Measurements from ENCODE around the gene SMC5.
"Not testable (repeated sequence)": the region's sequence is repeated elsewhere in the genome, so short reads cannot be mapped to it uniquely, and the experiment has no call there.

The SMC5 gene

DNA sequence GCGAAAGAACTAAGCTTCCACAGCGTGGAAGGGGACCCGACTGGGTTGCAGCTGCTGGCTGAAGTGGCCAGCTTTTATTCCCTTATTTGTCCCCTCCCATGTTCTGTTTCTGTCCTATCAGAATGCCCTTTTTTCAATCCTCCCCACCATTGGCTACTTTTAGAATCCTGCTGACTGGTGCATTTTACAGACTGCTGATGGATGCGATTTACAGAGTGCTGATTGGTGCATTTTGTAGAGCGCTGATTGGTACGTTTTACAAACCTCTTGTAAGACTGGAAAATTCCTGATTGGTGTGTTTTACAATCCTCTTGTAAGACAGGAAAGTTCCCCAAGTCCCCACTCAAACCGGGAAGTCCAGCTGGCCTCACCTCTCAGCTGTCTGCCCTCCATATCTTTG lies 105.0 kb downstream of the SMC5 start:
- no peak for DNase-seq (ENCODE audit: low read depth in 2 of 2)

DNA sequence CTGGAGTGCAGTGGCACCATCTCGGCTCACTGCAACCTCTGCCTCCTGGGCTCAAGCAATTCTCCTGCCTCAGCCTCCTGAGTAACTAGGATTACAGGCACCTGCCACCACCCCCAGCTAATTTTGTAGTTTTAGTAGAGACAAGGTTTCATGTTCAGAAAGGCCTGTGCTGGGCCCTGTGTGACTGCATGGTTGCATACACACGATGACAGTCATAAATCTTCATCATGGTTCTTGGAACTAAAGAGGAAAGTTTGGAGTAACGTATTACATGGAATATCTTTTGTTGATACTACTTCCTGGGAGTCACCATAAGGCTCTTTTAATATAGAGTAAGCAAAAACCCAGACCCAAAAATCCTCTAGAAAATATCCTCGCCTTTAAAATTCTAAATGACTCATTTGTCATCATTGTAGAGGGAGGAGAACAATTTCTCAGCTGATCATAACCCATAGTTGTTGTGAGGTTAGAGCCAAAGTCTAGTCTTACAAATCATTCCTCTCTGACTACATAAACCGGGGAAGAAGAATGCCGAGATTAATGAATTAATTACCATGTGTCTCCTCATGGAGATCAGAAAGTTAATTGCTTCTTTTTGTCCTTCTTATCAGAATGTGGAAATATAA lies 108.6 kb downstream of the SMC5 start:
- no peak for DNase-seq (ENCODE audit: low read depth in 2 of 2)

DNA sequence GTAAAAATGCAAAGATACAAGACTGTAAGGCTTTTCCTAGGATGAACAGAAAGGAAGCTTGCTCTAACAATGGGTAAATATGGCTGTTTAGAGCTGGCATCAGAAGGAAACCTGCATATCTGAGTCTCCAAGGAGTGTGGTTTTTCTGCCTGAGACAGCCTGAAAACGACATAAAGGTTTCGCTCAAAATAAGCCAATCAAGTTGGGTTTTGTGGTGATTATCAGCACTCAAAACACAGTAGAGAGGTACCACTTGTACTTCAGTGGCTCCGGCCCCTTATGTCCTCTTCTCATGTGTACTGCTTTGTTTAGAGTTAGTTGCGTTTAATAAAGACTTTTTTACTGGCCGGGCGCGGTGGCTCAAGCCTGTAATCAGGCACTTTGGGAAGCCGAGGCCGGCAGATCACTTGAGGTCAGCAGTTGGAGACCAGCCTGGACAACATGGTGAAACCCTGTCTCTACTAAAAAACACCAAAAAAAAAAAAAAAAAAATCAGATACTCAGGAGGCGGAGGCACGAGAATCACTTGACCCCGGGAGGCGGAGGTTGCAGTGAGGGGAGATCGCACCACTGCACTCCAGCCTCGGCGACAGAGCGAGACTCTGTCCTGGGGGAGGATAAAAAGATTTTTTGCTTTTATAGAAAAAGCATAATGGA lies 116.3 kb downstream of the SMC5 start:
- no peak for DNase-seq (ENCODE audit: low read depth in 2 of 2)

DNA sequence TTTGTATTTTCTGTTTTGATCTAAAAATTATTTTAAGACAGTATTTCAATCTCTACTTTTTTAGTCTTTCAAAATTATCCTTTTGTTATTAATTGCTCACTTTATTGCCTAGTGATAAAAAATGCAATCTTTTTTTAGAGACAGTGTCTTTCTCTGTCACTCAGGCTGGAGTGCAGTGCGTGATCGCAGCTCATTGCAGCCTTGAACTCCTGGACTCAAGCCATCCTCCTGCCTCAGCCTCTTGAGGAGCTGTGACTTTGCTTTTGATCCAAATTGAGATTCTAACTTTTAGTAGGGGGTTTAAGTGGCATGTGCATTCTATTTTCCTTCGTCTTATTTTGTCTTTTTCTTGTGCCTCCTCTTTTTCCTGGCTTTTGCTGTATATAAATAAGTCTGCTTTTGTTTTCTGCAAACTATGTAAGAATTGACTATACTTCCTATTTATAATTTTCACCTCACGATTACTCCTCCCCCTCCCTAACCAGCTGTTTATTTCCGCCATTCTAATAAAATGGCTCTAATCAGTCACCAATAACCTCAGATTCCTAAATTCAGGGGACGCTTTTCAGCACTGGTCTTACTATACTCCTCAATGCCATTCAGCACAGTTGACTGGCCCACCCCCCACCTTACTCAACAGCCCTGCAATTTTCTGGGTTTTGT lies 123.4 kb downstream of the SMC5 start:
- DNase-seq (ENCODE audit: low read depth in 2 of 2), result no peak

DNA sequence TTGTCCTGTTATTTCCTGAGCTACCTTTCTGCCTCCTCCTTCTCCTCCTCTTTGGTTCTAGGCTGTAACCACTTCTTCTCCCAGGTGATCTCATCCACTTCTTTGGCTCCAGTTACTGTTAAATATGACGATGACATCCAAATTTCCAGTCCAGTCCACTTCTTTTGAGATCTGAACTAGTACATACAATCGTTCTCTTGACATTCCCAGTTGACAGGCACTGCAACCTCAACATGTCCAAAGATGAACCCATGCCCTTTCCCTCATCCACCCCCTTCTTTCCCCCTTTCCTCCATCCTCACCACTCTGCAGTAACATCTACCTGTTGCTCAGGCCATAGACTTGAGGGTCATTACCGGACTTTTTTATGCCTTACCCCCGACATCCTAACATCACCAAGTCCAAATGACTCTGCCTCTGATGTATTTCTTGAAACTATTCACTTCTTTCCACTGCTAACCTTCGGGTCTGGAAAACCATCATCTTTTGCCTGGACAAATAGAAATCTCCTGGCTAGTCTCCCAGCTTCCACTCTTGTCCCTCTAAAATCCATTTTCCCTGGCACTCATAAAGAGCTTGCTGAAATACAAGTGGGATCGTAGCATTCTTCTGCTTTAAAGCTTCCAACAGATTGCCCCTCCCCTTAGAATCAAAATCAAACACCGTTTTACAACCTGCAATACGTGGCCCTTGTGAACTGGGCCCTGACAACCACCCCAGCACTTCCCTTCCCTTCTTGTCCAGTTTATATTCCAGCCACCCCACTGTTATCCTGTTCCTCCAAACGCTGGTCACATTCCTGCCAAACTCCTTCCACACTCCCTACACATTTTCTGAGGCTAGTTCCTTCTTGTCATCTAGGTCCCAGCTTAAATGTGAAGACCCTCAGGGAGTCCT lies 124.2 kb downstream of the SMC5 start:
- DNase-seq (ENCODE audit: low read depth in 2 of 2), result no peak

DNA sequence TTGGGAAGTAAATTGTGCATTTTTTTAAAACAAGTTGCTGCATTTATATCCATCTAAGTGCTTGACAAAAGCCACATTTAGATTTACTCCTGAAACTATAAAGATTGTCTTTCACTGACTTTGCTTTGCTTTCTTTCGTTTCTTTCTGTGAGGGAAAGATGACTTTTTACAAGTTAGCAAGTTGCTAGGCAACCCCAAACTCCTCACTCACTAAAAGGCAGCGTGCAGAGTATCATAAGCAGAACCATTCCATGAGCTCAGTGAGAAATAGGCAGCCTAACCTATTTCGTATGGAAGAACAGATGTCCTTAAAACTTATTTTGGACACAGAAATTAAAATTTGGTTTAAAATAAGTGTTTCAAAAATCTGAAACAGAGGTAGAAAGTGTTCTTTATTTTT lies 126.6 kb downstream of the SMC5 start:
- no peak for DNase-seq (ENCODE audit: low read depth in 2 of 2)

DNA sequence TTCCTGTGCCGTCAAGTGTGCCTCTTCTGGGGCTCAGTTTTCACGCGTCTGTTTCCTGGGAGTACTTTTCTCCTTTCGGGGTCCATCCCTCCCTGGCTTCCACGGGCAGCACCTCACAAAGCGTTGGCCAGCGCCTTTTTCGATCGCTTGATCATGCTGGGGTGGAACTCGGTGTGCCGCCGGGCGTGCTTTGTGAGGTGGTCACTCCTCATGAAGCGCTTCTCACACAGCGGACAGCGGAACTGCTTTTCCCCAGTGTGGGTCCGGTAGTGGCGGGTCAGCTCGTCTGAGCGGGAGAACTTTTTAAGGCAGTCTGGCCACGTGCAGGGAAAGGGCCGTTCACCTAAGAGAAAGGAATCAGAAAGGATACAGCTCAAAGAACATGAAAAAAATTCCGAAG lies 128.9 kb downstream of the SMC5 start:
- DNase-seq (ENCODE audit: low read depth in 2 of 2), result no peak

DNA sequence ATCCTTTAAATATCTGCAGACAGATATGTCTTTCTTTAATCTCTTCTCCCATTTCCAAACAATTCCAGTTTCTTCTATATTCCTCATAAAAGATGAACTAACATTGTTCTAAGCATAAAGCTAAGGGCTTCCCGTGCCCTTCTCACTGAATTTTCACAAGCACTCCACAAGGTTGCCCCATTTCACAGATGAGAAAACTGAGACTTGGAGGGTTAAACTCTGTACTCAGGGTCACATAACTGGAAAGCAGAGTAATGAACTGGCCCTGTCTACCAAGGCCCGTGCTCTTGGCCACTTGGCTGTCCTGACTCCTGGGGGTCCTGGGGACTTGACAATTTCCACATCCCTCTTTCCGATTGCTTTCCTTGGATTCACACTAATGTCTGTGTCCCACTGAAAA lies 130.4 kb downstream of the SMC5 start:
- no peak for DNase-seq (ENCODE audit: low read depth in 2 of 2)

DNA sequence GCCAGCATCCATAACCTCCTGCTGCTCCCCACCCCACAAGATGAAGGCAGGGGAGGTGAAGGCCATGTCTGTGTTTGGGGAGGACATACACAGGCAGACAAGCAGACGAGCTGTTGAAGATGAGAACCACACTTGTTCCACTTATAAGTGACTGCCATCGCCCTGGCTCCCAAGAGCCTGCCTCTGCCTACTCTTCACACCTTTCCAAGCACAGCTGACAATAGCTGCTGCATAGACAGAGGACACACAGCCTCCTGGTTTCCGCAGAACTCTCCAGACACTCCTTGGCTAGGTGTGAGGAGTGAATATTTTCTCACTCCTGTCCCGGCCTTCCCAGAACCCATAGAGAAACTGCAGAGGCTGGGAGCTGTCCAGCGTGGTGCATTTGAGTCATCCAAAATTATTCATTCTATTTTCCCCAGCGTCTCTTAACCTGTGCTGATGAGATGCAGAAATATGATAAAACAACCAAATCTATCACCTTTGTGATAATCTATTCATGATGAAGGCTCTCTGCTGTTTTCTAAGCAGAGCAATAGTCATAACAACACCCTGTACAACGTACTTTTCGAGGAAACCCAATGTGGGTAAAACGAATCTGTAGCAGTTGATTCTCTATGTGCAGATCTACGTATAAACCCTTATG lies 131.0 kb downstream of the SMC5 start:
- no peak for DNase-seq (ENCODE audit: low read depth in 2 of 2)

DNA sequence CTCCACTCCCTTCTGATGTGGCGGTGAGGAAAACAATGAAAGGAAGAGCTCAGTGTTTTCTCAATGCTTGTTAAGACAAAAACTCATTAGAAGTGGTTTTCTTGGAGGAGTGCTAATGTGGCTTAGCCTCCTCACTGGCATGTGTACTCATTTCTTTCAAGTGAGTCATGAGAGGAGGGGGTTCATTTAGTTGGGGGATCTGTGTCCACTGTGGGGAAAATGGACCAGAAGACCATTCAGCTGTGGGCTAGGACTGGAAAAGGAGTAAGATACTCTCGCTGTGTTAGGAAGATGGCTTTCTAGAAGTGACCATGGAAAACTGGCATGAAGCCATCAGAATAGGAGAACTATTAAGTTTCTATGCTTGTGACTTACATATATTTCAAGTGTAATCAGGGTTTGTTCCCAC lies 132.2 kb downstream of the SMC5 start:
- DNase-seq (ENCODE audit: low read depth in 2 of 2), result no peak

DNA sequence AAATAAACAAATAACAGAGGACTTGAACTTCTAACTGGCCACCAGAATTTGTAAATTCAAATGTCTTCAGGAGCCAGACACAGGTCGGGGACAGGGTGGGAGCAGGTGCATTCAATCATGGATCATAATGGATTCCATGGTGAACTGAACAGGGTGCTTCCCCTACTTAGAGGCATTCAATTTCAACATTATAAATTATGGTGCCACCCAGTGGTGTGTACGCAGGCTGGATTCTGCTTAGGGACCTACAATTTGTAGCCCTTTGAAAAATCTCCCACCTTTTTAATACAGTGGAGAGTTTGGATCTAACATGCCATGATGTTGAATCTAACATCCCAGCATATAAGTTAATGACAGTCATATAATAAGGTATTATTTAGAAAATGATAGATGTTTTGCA lies 133.4 kb downstream of the SMC5 start:
- DNase-seq (ENCODE audit: low read depth in 2 of 2), result no peak

DNA sequence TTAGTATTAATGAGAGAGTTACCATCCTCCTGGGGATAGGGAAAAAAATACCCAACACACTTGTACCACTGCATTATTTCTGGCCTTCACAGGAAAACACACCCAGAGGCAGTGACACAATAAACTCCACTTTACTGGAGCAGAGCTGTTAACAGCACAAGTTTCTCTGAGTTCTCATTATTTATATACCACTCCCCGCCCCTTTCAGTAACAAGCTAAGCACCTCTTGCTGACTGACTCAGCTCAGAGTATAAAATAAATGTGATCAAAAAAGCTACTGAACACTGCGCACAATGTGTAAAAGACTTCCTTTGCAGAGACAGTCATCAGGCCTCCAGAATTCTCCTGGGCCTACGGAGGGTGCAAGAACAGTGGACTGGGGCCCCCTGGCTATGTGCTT lies 134.1 kb downstream of the SMC5 start:
- no peak for DNase-seq (ENCODE audit: low read depth in 2 of 2)

DNA sequence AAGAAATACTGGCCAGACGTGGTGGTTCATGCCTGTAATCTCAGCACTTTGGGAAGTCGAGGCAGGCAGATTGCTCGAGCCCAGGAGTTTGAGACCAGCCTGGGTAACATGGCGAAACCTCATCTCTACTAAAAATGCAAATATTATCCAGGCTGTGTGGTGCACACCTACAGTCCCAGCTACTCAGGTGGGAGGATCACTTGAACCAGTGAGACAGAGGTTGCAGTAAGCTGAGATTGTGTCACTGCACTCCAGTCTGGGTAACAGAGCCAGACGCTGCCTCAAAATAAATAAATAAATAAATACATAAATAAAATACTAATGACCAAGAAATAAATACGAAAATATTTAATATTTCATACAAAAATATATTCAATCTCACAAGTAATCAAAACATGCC lies 136.9 kb downstream of the SMC5 start:
- DNase-seq (ENCODE audit: low read depth in 2 of 2), result no peak

DNA sequence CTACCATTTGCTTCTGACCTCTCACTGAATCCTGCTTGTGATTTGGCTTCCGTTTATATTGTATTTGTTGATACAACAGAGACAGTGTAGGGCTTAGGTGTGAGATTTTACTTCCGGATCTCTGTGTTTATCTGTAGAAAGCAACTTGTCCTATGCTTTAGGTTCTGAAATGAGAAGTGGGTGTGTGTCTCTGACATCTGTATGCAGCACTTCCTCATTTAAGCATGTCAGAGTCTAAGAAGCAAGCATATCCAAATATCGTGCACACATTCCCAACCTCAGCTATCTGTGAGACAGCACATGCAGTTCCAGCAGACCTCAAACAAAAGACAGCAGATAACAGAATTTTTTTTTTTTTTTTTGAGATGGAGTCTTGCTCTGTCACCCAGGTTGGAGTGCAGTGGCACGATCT lies 139.4 kb downstream of the SMC5 start:
- DNase-seq (ENCODE audit: low read depth in 2 of 2), result no peak

DNA sequence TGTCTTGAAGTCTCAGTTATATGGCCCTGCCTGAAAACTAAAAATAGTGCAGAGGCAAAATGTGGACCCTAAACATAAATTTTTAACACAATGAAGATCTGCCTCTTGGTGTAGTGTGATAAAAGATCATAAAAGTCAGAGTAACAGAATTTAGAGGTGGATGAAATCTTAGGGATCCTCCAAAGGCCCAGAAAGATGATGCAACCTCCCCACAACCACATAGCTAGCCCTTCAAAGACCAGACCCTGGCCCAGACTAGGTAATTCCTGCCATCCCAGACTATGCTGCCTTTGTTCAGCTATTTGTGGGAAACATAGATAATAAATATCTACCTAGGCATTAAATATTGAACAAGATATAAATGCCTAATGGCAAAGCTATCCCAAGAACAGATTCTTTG lies 140.4 kb downstream of the SMC5 start:
- DNase-seq (ENCODE audit: low read depth in 2 of 2), result no peak

DNA sequence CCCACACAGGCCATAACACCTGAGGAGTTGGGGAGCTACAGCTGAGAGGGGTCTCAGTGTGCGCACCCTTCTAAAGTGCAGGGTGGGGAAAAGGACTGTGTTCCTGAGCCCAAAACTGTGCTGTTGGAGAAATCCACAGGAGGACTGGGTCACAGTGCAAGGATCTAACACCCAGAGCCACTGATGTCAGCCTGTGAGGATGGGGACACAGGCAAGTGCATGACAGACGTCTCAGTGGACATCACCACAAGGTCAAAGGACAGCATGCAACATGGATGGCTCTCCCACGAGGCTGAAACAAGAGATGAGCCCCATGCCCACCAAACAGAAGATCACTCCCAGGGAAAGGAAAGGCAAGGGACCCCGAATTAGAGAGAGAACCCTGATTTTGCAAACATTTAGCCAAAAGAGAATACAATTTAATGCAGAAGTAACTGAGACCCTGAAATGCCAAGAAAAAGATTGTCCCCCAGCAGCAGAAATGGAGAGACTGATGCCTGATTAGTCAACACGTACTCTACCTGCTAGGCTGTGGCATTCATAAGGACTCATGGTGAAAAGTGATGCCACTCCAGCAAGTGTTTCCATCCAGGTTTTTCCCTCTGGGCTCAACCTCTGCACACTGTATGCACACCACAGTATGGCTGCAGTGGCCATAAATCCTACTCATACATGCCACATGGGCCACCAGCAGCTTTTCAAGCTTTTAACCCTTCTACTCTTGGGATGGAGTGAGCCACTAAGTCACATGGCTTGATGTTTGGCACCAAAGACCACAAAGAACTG lies 141.5 kb downstream of the SMC5 start:
- DNase-seq (ENCODE audit: low read depth in 2 of 2), result no peak

DNA sequence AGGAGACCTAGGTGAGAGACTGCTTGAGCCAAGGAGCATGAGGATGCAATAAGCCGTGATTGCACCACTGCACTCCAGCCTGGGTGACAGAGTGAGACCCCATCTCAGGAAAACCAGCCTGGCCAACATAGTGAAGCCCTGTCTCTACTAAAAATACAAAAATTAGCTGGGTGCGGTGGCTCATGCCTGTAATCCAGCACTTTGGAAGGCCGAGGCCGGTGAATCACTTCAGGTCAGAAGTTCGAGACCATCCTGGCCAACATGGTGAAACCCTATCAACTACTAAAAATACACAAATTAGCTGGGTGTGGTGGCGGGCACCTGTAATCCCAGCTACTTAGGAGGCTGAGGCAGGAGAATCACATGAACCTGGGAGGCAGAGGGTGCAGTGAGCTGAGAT lies 142.5 kb downstream of the SMC5 start:
- DNase-seq (ENCODE audit: low read depth in 2 of 2), result not testable (repeated sequence)

DNA sequence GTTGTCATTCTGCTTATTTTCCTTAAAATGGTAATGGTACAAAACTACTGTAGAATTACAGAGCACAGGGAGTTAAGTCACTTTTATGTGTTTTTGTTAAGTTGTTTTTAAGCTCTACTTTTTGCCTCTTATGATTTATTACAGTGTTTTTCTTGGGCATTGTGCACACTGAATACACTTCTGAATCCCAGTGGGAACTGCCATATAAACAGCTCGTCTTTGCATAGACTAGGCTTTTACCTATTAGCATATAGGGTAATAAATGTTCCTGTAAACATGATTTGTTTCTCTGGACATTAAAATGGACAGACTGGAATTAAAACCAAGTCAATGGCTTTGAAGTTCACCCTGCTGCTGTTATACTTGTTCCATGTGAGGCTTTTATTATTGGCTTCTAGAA lies 143.4 kb downstream of the SMC5 start:
- DNase-seq (ENCODE audit: low read depth in 2 of 2), result no peak

DNA sequence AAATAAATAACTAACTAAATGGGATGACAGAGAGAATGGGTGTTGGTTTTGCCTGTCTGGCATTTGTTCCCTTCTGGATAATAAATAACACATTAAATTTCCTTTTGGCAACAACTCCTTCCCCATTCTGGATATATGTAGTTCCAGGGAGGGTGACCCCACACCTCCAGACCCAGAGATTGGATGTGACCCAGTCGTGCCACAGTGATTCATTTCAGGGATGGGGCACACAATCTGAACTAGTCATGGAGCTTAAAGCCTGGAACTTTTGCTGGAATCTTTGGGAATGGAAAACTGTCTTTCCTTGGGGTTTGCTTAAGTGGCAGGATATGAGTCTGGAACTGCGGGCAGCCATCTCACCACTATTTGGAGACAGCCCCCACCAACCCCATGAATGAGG lies 144.4 kb downstream of the SMC5 start:
- no peak for DNase-seq (ENCODE audit: low read depth in 2 of 2)

DNA sequence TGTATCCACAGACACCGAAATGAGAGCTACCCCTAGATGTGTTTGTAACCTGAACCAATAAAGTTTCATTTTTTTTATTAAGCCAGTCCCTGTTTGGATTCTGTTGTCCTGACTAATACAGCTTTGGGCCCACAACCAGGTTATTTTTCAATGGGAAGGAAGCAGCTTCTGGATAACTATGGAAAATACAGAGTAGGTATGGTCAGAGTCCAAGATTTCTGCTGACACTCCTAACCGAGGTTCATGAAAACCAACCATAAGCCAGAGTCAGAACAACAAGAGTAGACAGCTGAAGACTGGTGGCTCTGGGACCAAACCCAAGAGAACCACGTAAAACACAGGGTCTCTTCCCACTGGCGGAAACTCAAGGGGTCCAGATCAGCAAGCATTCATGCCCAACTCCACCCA lies 144.8 kb downstream of the SMC5 start:
- DNase-seq (ENCODE audit: low read depth in 2 of 2), result no peak

DNA sequence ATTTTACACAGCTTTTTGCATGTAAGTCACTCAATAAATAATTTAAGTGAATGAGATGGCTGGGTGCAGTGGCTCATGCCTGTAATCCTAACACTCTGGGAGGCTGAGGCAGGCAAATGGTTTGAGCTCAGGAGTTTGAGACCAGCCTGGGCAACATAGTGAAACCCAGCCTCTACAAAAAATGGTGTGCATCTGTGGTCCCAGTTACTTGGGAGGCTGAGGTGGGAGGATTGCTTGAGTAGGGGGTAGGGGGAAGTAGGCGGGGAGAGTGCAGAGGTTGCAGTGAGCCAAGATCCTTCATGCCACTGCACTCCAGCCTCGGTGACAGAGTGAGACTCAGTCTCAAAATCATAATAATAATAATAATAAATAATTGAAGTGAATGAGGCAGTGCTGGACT lies 145.5 kb downstream of the SMC5 start:
- DNase-seq (ENCODE audit: low read depth in 2 of 2), result no peak
